ENCODE results near the gene ASTL. TPM values are rescaled to one million over a fixed set of nuclear protein-coding genes. Genes with fewer than 3 reads are reported as not detected.

Gene ASTL
- polyA plus RNA-seq, 1 donor, result not detected

DNA sequence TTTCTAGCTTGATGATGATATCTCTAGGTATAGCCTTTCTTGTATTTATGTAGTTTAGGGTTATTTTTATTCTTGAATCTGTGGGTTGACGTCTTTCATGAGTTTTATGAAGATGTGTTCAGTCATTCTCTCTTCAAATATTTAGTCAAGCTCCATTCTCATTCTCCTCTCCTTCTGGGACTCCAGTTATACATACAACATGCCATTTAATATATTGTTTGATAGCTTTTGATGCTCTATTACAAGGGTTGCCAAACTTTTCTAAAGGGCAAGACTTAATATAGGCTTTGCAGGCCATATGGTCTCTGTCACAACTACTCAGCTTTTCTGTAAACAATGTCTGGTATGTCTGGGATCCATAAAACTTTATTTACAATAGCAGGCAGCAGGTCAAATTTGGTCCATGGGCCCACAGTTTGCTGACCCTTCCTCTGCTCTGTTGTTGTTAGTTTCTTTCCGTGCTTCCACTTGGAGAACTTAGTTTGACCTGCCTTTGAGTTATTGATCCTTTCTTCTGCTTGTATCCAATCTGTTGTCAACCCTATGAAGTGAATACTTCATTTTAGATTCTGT is 63.0 kb downstream of the ASTL start:
- DNase-seq, result no peak

- no peak for DNase-seq
These were observed 64.1 kb downstream of the ASTL start for GRCh38 chr2:96074156-96074555.

GRCh38 chr2:96073170-96073775 is 65.0 kb downstream of the ASTL start:
- DNase-seq, result no peak

Other genes with a start within 250 kb of the ASTL start
- gene ANKRD36C, start 146.7 kb downstream of the ASTL start, polyA plus RNA-seq (ENCODE audit: insufficient read length), result 26.8 TPM
- gene GPAT2, start 103.6 kb downstream of the ASTL start, polyA plus RNA-seq (ENCODE audit: insufficient read length), result 4.2 TPM
- gene ADRA2B, start 21.9 kb downstream of the ASTL start, polyA plus RNA-seq (ENCODE audit: insufficient read length), result 2.7 TPM
- 3.6 TPM for gene DUSP2, start 6.9 kb upstream of the ASTL start, polyA plus RNA-seq (ENCODE audit: insufficient read length)
- 123 TPM for gene STARD7, start 70.3 kb upstream of the ASTL start, polyA plus RNA-seq (ENCODE audit: insufficient read length)
- gene TMEM127, start 127.5 kb upstream of the ASTL start, polyA plus RNA-seq (ENCODE audit: insufficient read length), result 31.1 TPM
- 43.5 TPM for gene CIAO1, start 127.7 kb upstream of the ASTL start, polyA plus RNA-seq (ENCODE audit: insufficient read length)
- gene SNRNP200, start 167.0 kb upstream of the ASTL start, polyA plus RNA-seq (ENCODE audit: insufficient read length), result 100 TPM
- gene ITPRIPL1, start 186.8 kb upstream of the ASTL start, polyA plus RNA-seq (ENCODE audit: insufficient read length), result 3.5 TPM
- gene NCAPH, start 197.3 kb upstream of the ASTL start, polyA plus RNA-seq (ENCODE audit: insufficient read length), result 7.1 TPM